ENCODE measurements around the gene ABCG5.
A peak's percentile ranks its signal among the peaks of the same experiment; 100 is the strongest.

The ABCG5 gene

GRCh38 chr2:43838560-43839267 lies at the start of gene ABCG5, which contains the start of gene ABCG8:
TSS of gene ABCG5 (minus strand) at chr2:43838839. CDS start at chr2:43838679, 160 bp downstream.
TSS of gene ABCG8 (plus strand) at chr2:43838971. CDS start at chr2:43839054, 83 bp downstream.
- DNase-seq, result no peak

GRCh38 chr2:43887176-43887575 lies 48.5 kb upstream of the ABCG5 start:
- DNase-seq, result no peak

- no peak for DNase-seq
Observed at GRCh38 chr2:43885132-43885632, 46.5 kb upstream of the ABCG5 start.

- DNase-seq, result no peak
Observed at GRCh38 chr2:43884689-43885088, 46.0 kb upstream of the ABCG5 start.

GRCh38 chr2:43882312-43882711 lies 43.7 kb upstream of the ABCG5 start:
- DNase-seq, result no peak

- no peak for DNase-seq
Observed at GRCh38 chr2:43880952-43881351, 42.3 kb upstream of the ABCG5 start.

GRCh38 chr2:43880471-43880870 lies 41.8 kb upstream of the ABCG5 start:
- DNase-seq, result no peak

GRCh38 chr2:43879261-43879660 lies 40.6 kb upstream of the ABCG5 start:
- DNase-seq, result no peak

- DNase-seq, result peak; percentile 14
Observed at GRCh38 chr2:43877782-43878464, 39.3 kb upstream of the ABCG5 start.

- DNase-seq, result no peak
Observed at GRCh38 chr2:43874776-43875451, 36.3 kb upstream of the ABCG5 start.

GRCh38 chr2:43872151-43872550 lies 33.5 kb upstream of the ABCG5 start:
- no peak for DNase-seq

GRCh38 chr2:43855292-43855691 lies 16.7 kb upstream of the ABCG5 start:
- DNase-seq, result no peak

GRCh38 chr2:43854671-43855070 lies 16.0 kb upstream of the ABCG5 start:
- no peak for DNase-seq

GRCh38 chr2:43853141-43854081 lies 14.8 kb upstream of the ABCG5 start:
- no peak for DNase-seq

GRCh38 chr2:43852196-43852730 lies 13.6 kb upstream of the ABCG5 start:
- no peak for DNase-seq

- no peak for DNase-seq
Observed at GRCh38 chr2:43851011-43851980, 12.7 kb upstream of the ABCG5 start.

- no peak for DNase-seq
Observed at GRCh38 chr2:43848214-43848613, 9.6 kb upstream of the ABCG5 start.

- no peak for DNase-seq
Observed at GRCh38 chr2:43846140-43846793, 7.6 kb upstream of the ABCG5 start.

- no peak for DNase-seq
Observed at GRCh38 chr2:43845181-43845580, 6.5 kb upstream of the ABCG5 start.

- DNase-seq, result no peak
Observed at GRCh38 chr2:43842866-43843226, 4.2 kb upstream of the ABCG5 start.

All from NCI-H1436 treated with DMSO at 0.1 percent for 48 hours (cell line).